Astrocyte (in vitro differentiated cells and primary cell): ENCODE data around the gene CNGA4.

ENCODE experiments used
- CTCF ChIP-seq: IDR thresholded peaks from 2 replicates; pipeline ENCODE4 v1.5.1; 2011; ENCODE audit warnings: low read depth, mild to moderate bottlenecking, inconsistent platforms, low read length, moderate library complexity; ENCODE audit not compliant: insufficient read depth
- EZH2 ChIP-seq: IDR thresholded peaks from 2 replicates; pipeline ENCODE4 v1.6.1; 2012; ENCODE audit warnings: mild to moderate bottlenecking, low read length, inconsistent platforms; ENCODE audit not compliant: insufficient read depth

GRCh38 chr11:6269994-6270393 lies 31.1 kb downstream of the CNGA4 start:
- no peak for TF ChIP-seq CTCF
- TF ChIP-seq EZH2 = no peak
